OCI-LY3 (cell line): Measurements from ENCODE around the gene NLGN2.

Source experiments
- CTCF ChIP-seq: fragments of 200-600, 300-600 bp; sonication (generic); IDR thresholded peaks from 2 replicates; pipeline ENCODE4 v1.5.1; 2014; ENCODE audit warnings: antibody characterized with exemption, low read length, low read depth
- EZH2phosphoT487 ChIP-seq: fragments of 200-600 bp; shearing (Covaris generic); IDR thresholded peaks from 2 replicates; pipeline ENCODE4 v1.6.1; 2018; ENCODE audit warnings: antibody characterized with exemption, mixed run types, low read depth

GRCh38 chr17:7389924-7390910 lies 17.4 kb upstream of the NLGN2 start:
- TF ChIP-seq CTCF: no peak
- TF ChIP-seq EZH2phosphoT487: no peak
